Nephron (organoid): ENCODE data around the gene CYP4F22.
"Not testable (repeated sequence)": the region's sequence is repeated elsewhere in the genome, so short reads cannot be mapped to it uniquely, and the experiment has no call there.

Experiments used
- H3K27ac Mint-ChIP-seq, 3 experiments: 2 replicates each; pipeline ENCODE4 v1.8.0; 2020; ENCODE audit warnings: mixed read lengths in 3 of 3, mild to moderate bottlenecking in 2 of 3, moderate library complexity in 1 of 3
- H3K27me3 Mint-ChIP-seq: 2 replicates; pipeline ENCODE4 v1.8.0; 2021; ENCODE audit warnings: low read depth, mild to moderate bottlenecking, moderate library complexity, mixed read lengths
- H3K36me3 Mint-ChIP-seq: 2 replicates; pipeline ENCODE4 v1.8.0; 2020; ENCODE audit warnings: low read depth, mixed read lengths
- H3K4me1 Mint-ChIP-seq: 2 replicates; pipeline ENCODE4 v1.8.0; 2020; ENCODE audit warnings: mixed read lengths
- H3K4me3 Mint-ChIP-seq, 3 experiments: 2 replicates each; pipeline ENCODE4 v1.8.0; 2020; ENCODE audit warnings: mild to moderate bottlenecking in 3 of 3, mixed read lengths in 3 of 3, moderate library complexity in 2 of 3
- H3K9me3 Mint-ChIP-seq: 2 replicates; pipeline ENCODE4 v1.8.0; 2020; ENCODE audit warnings: mixed read lengths
- TF ChIP-seq, protein P1 (sequence below), 3 experiments: fragments of 200-600 bp; sonication (generic); IDR thresholded peaks; one replicate each; pipeline ENCODE4 v1.5.0; 2021; ENCODE audit warnings: antibody characterized with exemption in 3 of 3; ENCODE audit not compliant: unreplicated experiment in 3 of 3

CYP4F22 gene

DNA sequence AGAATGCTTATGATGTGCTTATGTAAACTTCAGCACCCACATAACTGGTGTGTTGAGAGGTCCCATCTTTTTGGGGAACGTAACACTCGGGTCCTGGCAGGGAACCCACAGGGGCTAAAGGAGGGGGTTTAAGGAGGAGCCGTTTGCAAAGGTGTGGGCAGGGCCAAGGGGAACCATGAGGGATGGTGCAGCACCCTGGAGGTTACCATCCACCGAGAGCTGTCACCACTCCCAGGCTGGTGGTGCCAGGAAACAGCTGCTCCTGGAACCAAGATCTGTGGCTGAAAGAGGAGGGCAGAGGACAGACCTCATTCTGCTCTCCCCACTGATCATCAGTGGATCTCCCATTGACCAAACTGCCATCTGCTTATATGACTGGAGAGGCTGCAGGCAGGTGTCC is 83.5 kb downstream of the CYP4F22 start:
- TF ChIP-seq, protein P1, sequence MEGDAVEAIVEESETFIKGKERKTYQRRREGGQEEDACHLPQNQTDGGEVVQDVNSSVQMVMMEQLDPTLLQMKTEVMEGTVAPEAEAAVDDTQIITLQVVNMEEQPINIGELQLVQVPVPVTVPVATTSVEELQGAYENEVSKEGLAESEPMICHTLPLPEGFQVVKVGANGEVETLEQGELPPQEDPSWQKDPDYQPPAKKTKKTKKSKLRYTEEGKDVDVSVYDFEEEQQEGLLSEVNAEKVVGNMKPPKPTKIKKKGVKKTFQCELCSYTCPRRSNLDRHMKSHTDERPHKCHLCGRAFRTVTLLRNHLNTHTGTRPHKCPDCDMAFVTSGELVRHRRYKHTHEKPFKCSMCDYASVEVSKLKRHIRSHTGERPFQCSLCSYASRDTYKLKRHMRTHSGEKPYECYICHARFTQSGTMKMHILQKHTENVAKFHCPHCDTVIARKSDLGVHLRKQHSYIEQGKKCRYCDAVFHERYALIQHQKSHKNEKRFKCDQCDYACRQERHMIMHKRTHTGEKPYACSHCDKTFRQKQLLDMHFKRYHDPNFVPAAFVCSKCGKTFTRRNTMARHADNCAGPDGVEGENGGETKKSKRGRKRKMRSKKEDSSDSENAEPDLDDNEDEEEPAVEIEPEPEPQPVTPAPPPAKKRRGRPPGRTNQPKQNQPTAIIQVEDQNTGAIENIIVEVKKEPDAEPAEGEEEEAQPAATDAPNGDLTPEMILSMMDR (IDR thresholded peaks at IDR 0.05; ENCODE audit: unreplicated experiment in 3 of 3), result no peak
- no peaks in the 10 kb centered on the region for H3K36me3 Mint-ChIP-seq
- H3K4me3 Mint-ChIP-seq, result no peak overlapping the region
- no peaks in the 10 kb centered on the region for H3K4me1 Mint-ChIP-seq
- H3K9me3 Mint-ChIP-seq, result peaks cover 42% of the 10 kb centered on the region
- no peak overlapping the region for H3K27ac Mint-ChIP-seq
- H3K27me3 Mint-ChIP-seq, result no peaks in the 10 kb centered on the region

DNA sequence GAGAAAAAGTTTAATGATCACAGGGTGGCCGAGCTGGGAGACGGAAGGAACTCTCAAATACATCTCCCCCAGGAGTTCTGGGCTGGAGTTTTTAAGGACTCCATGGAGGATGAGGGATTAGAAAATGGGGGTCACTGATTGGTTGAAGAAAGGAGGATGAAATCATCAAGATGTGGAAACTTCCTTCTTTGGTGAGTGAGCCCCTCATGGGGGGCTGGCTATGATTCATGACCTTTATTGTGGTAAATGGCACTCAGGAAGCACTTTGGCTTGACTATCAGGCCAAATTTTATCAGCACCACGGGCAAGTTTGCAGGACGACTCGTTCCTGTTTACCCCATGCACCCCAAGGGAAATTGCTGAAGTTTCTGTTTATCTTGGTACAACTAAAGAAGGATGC is 84.2 kb downstream of the CYP4F22 start:
- not testable (repeated sequence) for H3K4me3 Mint-ChIP-seq, H3K27ac Mint-ChIP-seq, H3K4me1 Mint-ChIP-seq, H3K27me3 Mint-ChIP-seq, H3K36me3 Mint-ChIP-seq
- H3K9me3 Mint-ChIP-seq, result peaks cover 43% of the 10 kb centered on the region

DNA sequence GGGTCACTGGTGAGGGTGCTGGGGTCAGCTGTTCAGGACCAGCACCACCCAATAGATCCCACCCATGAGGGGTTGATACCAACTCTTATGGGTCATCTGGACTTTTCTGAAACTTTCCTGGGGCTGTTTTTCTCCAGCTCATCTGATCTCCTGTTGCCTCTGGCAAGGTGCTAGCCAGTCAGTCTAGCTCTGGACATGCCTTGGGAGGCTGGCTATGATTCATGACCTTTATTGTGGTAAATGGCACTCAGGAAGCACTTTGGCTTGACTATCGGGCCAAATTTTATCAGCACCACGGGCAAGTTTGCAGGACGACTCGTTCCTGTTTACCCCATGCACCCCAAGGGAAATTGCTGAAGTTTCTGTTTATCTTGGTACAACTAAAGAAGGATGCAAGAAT is 85.4 kb downstream of the CYP4F22 start:
- H3K4me1 Mint-ChIP-seq, H3K27ac Mint-ChIP-seq, H3K36me3 Mint-ChIP-seq, H3K27me3 Mint-ChIP-seq, H3K4me3 Mint-ChIP-seq: not testable (repeated sequence)
- H3K9me3 Mint-ChIP-seq, result peaks cover 39% of the 10 kb centered on the region

DNA sequence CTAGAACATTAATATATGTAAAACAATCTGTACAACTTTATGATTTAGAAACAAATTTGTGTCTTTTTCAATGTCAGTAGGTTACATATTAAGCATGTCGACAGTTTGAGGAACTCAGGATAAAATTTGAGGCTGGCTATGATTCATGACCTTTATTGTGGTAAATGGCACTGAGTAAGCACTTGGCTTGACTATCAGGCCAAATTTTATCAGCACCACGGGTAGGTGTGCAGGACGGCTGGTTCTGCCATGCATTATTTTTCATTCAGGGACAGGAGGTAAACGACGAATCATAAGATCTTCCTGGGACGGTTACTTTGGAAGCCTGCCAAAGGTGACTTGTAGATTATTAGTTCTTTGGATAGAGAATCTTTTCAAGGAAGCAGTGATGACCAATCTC is 86.7 kb downstream of the CYP4F22 start:
- peaks cover 34% of the 10 kb centered on the region for H3K9me3 Mint-ChIP-seq
- TF ChIP-seq, protein P1 (IDR thresholded peaks at IDR 0.05; ENCODE audit: unreplicated experiment in 3 of 3), result no peak
- no peaks in the 10 kb centered on the region for H3K4me1 Mint-ChIP-seq
- no peaks in the 10 kb centered on the region for H3K36me3 Mint-ChIP-seq
- no peaks in the 10 kb centered on the region for H3K27me3 Mint-ChIP-seq
- H3K4me3 Mint-ChIP-seq, result no peak overlapping the region
- no peak overlapping the region for H3K27ac Mint-ChIP-seq
